CD4-positive, alpha-beta memory T cell (primary cell): ENCODE data around the gene ADAMTS8. TPM values are rescaled to one million over a fixed set of nuclear protein-coding genes. Genes with fewer than 3 reads are reported as not detected.

Experiments
- CTCF ChIA-PET: fragments of 350-600 bp; sonication (Branson Sonifier 250); formaldehyde crosslinking; loops from one replicate; lab custom pipeline; 2021; ENCODE audit warnings: inconsistent platforms; ENCODE audit not compliant: partially characterized antibody; lab: Charles Lee
- POLR2A ChIA-PET: fragments of 350-600 bp; sonication (Branson Sonifier 250); formaldehyde crosslinking; loops from one replicate; lab custom pipeline; 2021; ENCODE audit not compliant: partially characterized antibody; lab: Charles Lee
- DNase-seq, 5 donors: peaks; one replicate each; pipeline versions ENCODE4 v3.0.0 to v3.0.0-alpha.2; 2020 to 2022; ENCODE audit warnings: mixed read lengths in 1 of 5
- H3K27ac ChIP-seq: one replicate; pipeline ENCODE4 v1.7.0; 2013; ENCODE audit warnings: low read depth, low read length
- H3K27me3 ChIP-seq: 2 replicates; pipeline ENCODE4 v1.7.0; 2013; ENCODE audit warnings: mild to moderate bottlenecking, low read length, moderate library complexity; ENCODE audit not compliant: insufficient read depth
- H3K36me3 ChIP-seq: 2 replicates; pipeline ENCODE4 v1.7.0; 2013; ENCODE audit warnings: mild to moderate bottlenecking, low read length, moderate library complexity; ENCODE audit not compliant: insufficient read depth
- H3K4me1 ChIP-seq: 2 replicates; pipeline ENCODE4 v1.7.0; 2013; ENCODE audit warnings: mild to moderate bottlenecking, low read length, moderate library complexity; ENCODE audit not compliant: insufficient read depth
- H3K4me3 ChIP-seq, 2 donors: one replicate each; pipeline ENCODE4 v1.7.0; 2013; ENCODE audit warnings: low read length in 2 of 2, mild to moderate bottlenecking in 1 of 2
- H3K9me3 ChIP-seq, 2 donors: one replicate each; pipeline ENCODE4 v1.7.0; 2013; ENCODE audit warnings: low read length in 2 of 2, control low read depth in 1 of 2; ENCODE audit not compliant: control insufficient read depth in 1 of 2
- H3K27ac Mint-ChIP-seq, 7 donors: one replicate each; pipeline ENCODE4 v1.8.0; 2020 to 2021; ENCODE audit warnings: mixed read lengths in 7 of 7, mild to moderate bottlenecking in 6 of 7, inconsistent platforms in 3 of 7, moderate library complexity in 3 of 7
- H3K27me3 Mint-ChIP-seq, 2 donors: one replicate each; pipeline ENCODE4 v1.8.0; 2020 to 2021; ENCODE audit warnings: mixed read lengths in 2 of 2
- H3K36me3 Mint-ChIP-seq, 2 donors: one replicate each; pipeline ENCODE4 v1.8.0; 2020 to 2021; ENCODE audit warnings: mixed read lengths in 2 of 2, inconsistent platforms in 1 of 2, mild to moderate bottlenecking in 1 of 2
- H3K4me1 Mint-ChIP-seq, 4 donors: one replicate each; pipeline ENCODE4 v1.8.0; 2020 to 2021; ENCODE audit warnings: mixed read lengths in 4 of 4, mild to moderate bottlenecking in 1 of 4
- H3K4me3 Mint-ChIP-seq, 8 donors: one replicate each; pipeline ENCODE4 v1.8.0; 2020 to 2021; ENCODE audit warnings: mixed read lengths in 8 of 8, mild to moderate bottlenecking in 7 of 8, moderate library complexity in 6 of 8, inconsistent platforms in 3 of 8
- H3K9me3 Mint-ChIP-seq, 8 donors: one replicate each; pipeline ENCODE4 v1.8.0; 2020 to 2021; ENCODE audit warnings: mixed read lengths in 8 of 8, mild to moderate bottlenecking in 5 of 8, inconsistent platforms in 3 of 8, moderate library complexity in 1 of 8
- intact Hi-C: fragments of 100-400 bp; cut with micrococcal nuclease; formaldehyde crosslinking; loops from one replicate; pipeline ENCODE4 v1.15.1; 2023
- polyA plus RNA-seq, 2 donors: library from polyadenylated mRNA; unstranded; fragments of 300-500 nt; fragmentation: Illumina TruSeq; gene quantifications; one replicate each; pipeline ENCODE4 v1.2.3, GENCODE V29; 2021
- total RNA-seq, 2 experiments: library from RNA; stranded (reverse); gene quantifications; one replicate each; pipeline ENCODE4 v1.2.3, GENCODE V29; 2021

ADAMTS8 gene
- total and polyA plus RNA-seq, 4 experiments from 2014 or later, result not detected

DNA sequence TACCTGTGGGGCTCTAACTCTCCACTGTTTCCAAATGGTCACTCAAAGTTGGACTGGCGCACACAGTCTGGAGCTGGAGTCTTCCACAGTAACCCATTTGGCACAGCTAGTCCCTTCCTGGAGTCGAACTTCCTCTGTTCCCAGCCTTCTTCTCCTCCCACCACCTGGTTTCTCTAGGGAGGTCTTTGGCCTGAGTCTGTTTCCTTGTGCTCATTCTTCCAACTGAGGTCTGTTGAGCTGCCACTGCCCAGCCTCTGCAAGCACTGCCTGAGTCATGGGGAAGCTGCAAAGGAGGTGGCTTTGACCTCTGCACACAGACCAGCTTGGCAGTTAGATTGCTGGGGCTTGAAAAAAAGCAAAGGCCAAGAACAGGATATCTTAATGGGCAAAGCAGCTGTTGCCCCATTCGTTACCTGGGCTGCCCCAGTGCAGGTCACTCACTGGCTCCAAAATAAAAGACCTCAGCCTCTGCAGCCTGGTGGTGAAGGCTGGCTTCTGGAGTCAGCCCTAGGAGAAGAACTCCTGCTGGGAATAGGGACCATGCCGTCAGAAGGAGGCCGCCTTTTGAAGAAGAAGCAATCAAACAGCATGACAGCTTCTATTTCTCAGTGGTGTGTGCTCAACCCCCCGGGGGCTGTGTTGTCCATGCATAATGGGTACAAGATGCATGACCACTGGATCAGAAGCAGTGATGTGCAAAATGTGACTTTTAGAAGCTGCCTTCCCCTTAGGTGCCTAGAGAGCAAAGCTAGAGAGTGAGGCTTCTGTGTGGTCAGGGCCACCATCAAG is 23.0 kb upstream of the ADAMTS8 start:
- ChIA-PET CTCF (interaction anchor here (0.8 to 1.7 kb wide), 2 partner anchors 17 to 19 kb away, joined by 3 to 5 read pairs; no protein-coding TSS in a partner anchor), POLR2A (no interaction called here)
- H3K4me3 ChIP-seq, result no peak overlapping the region
- Mint-ChIP-seq H3K36me3 (no peaks in the 10 kb centered on the region), H3K27me3 (peaks cover 28 to 33% of the 10 kb centered on the region in 2 donors), H3K4me3 (no peak overlapping the region), H3K4me1 (peaks cover 3 to 22% (median 4%) of the 10 kb centered on the region in 4 donors), H3K9me3 (no peaks in the 10 kb centered on the region), H3K27ac (no peak overlapping the region)
- peaks cover 3% of the 10 kb centered on the region for H3K4me1 ChIP-seq
- no peaks in the 10 kb centered on the region for H3K9me3 ChIP-seq
- no peaks in the 10 kb centered on the region for H3K36me3 ChIP-seq
- no peak for DNase-seq
- no peaks in the 10 kb centered on the region for H3K27me3 ChIP-seq
- H3K27ac ChIP-seq, result no peak overlapping the region
- intact Hi-C loops, result no loop called here

GRCh38 chr11:130449996-130450769 is 21.8 kb upstream of the ADAMTS8 start:
- Mint-ChIP-seq H3K9me3 (no peaks in the 10 kb centered on the region), H3K4me1 (peaks cover 3 to 22% (median 4%) of the 10 kb centered on the region in 4 donors), H3K4me3 (peak overlapping the region in 4 of 8 donors; percentile 30 to 58 (median 49)), H3K27me3 (peaks cover 26 to 33% of the 10 kb centered on the region in 2 donors), H3K27ac (no peak overlapping the region), H3K36me3 (no peaks in the 10 kb centered on the region)
- no peaks in the 10 kb centered on the region for H3K36me3 ChIP-seq
- H3K4me1 ChIP-seq, result peaks cover 3% of the 10 kb centered on the region
- CTCF ChIA-PET, result no interaction called here
- intact Hi-C loops, result no loop called here
- no peaks in the 10 kb centered on the region for H3K9me3 ChIP-seq
- no peak overlapping the region for H3K4me3 ChIP-seq
- H3K27ac ChIP-seq, result no peak overlapping the region
- POLR2A ChIA-PET, result no interaction called here
- DNase-seq, result no peak
- no peaks in the 10 kb centered on the region for H3K27me3 ChIP-seq

- intact Hi-C loops, result no loop called here
- H3K27ac ChIP-seq, result no peak overlapping the region
- no peaks in the 10 kb centered on the region for H3K9me3 ChIP-seq
- Mint-ChIP-seq H3K27ac (no peak overlapping the region), H3K4me1 (peaks cover 3 to 22% (median 4%) of the 10 kb centered on the region in 4 donors), H3K27me3 (peaks cover 24 to 29% of the 10 kb centered on the region in 2 donors), H3K4me3 (peak overlapping the region in 3 of 8 donors; percentile 32 to 78 (median 58)), H3K36me3 (no peaks in the 10 kb centered on the region), H3K9me3 (no peaks in the 10 kb centered on the region)
- ChIA-PET CTCF (no interaction called here), POLR2A (no interaction called here)
- H3K36me3 ChIP-seq, result no peaks in the 10 kb centered on the region
- no peak overlapping the region for H3K4me3 ChIP-seq
- no peaks in the 10 kb centered on the region for H3K27me3 ChIP-seq
- peaks cover 3% of the 10 kb centered on the region for H3K4me1 ChIP-seq
- DNase-seq, result no peak
Measured at GRCh38 chr11:130449310-130449990, 21.0 kb upstream of the ADAMTS8 start.

GRCh38 chr11:130448416-130449309 is 20.3 kb upstream of the ADAMTS8 start, which contains the start of gene ADAMTS15:
TSS of gene ADAMTS15 (plus strand) at chr11:130448645. CDS start at chr11:130448974, 329 bp downstream.
- Histone ChIP-seq H3K27me3 (no peaks in the 10 kb centered on the region), H3K27ac (no peak within 1 kb of the TSS), H3K4me3 (no peak within 1 kb of the TSS), H3K4me1 (peaks cover 3% of the 10 kb centered on the region), H3K36me3 (no peaks in the 10 kb centered on the region), H3K9me3 (no peaks in the 10 kb centered on the region)
- Mint-ChIP-seq H3K27me3 (peaks cover 21 to 28% of the 10 kb centered on the region in 2 donors), H3K4me1 (peaks cover 3 to 22% (median 4%) of the 10 kb centered on the region in 4 donors), H3K36me3 (no peaks in the 10 kb centered on the region), H3K9me3 (no peaks in the 10 kb centered on the region), H3K27ac (no peak within 1 kb of the TSS), H3K4me3 (peak within 1 kb of the TSS; percentile 32 to 83 (median 57))
- DNase-seq, result no peak
- CTCF ChIA-PET, result no interaction called here
- POLR2A ChIA-PET, result no interaction called here
- intact Hi-C loops, result no loop called here

GRCh38 chr11:130448039-130448415 is 19.6 kb upstream of the ADAMTS8 start:
- peak overlapping the region; percentile 5 to 83 (median 57) for H3K4me3 Mint-ChIP-seq
- H3K4me3 ChIP-seq, result no peak overlapping the region
- peaks cover 3 to 22% (median 4%) of the 10 kb centered on the region in 4 donors for H3K4me1 Mint-ChIP-seq
- H3K27me3 ChIP-seq, result no peaks in the 10 kb centered on the region
- no peaks in the 10 kb centered on the region for H3K36me3 Mint-ChIP-seq
- no peak for DNase-seq
- H3K36me3 ChIP-seq, result no peaks in the 10 kb centered on the region
- peaks cover 3% of the 10 kb centered on the region for H3K4me1 ChIP-seq
- no peaks in the 10 kb centered on the region for H3K9me3 Mint-ChIP-seq
- H3K27ac ChIP-seq, result no peak overlapping the region
- ChIA-PET CTCF (no interaction called here), POLR2A (no interaction called here)
- intact Hi-C loops, result no loop called here
- peaks cover 19 to 28% of the 10 kb centered on the region in 2 donors for H3K27me3 Mint-ChIP-seq
- no peak overlapping the region for H3K27ac Mint-ChIP-seq
- H3K9me3 ChIP-seq, result no peaks in the 10 kb centered on the region

DNA sequence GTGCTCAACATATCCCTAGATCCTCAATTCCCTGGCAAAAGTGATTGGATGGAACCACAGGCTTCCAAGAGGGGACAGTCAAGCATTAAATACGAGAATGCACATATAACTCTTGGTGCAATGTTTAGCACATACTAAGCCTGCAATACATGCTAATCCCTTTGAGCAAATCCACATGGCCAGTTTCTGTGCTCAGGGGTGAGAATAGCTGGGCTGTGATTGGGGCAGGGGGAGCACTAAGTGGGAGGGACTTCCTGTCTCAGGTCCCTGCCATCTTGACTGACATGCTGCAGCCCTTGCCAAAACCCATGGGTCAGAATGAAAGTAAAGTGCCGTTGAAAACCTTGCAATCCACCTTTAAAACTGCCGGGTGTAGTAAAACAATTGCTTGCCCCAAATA is 17.4 kb upstream of the ADAMTS8 start:
- H3K27ac Mint-ChIP-seq, result no peak overlapping the region
- Histone ChIP-seq H3K4me3 (no peak overlapping the region), H3K27me3 (no peaks in the 10 kb centered on the region), H3K4me1 (peaks cover 3% of the 10 kb centered on the region), H3K36me3 (no peaks in the 10 kb centered on the region), H3K27ac (no peak overlapping the region), H3K9me3 (no peaks in the 10 kb centered on the region)
- intact Hi-C loops, result no loop called here
- H3K27me3 Mint-ChIP-seq, result peaks cover 14 to 22% of the 10 kb centered on the region in 2 donors
- ChIA-PET CTCF (interaction anchor here (1.0 kb wide), 1 partner anchor 14 kb away, joined by 3 read pairs; no protein-coding TSS in a partner anchor), POLR2A (no interaction called here)
- no peak for DNase-seq
- no peak overlapping the region for H3K4me3 Mint-ChIP-seq
- no peaks in the 10 kb centered on the region for H3K36me3 Mint-ChIP-seq
- peaks cover 3 to 22% (median 4%) of the 10 kb centered on the region in 4 donors for H3K4me1 Mint-ChIP-seq
- H3K9me3 Mint-ChIP-seq, result no peaks in the 10 kb centered on the region
